Measurements from ENCODE around the gene HADHB.
A peak's percentile ranks its signal among the peaks of the same experiment; 100 is the strongest.
"Not testable (repeated sequence)": the region's sequence is repeated elsewhere in the genome, so short reads cannot be mapped to it uniquely, and the experiment has no call there.

Gene HADHB

DNA sequence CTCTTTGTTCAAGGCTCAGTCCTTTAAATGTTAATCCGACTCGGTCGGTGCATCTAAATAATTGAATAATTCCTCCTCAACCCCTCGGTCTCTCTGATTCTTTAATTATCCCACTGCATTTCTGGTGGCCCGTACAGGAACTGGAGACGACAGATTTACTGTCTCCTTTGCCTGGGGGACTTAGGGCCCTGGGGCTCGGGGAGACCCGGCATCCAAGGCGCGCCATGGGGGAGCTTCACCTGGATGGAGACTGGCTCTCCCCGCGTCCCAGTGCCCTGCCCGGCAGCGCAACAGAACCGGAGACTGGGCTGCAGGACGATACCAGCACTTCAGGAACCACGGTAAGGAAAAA lies 53.5 kb downstream of the HADHB start:
- peak in 1 of 4 experiments; percentile 7 for DNase-seq

DNA sequence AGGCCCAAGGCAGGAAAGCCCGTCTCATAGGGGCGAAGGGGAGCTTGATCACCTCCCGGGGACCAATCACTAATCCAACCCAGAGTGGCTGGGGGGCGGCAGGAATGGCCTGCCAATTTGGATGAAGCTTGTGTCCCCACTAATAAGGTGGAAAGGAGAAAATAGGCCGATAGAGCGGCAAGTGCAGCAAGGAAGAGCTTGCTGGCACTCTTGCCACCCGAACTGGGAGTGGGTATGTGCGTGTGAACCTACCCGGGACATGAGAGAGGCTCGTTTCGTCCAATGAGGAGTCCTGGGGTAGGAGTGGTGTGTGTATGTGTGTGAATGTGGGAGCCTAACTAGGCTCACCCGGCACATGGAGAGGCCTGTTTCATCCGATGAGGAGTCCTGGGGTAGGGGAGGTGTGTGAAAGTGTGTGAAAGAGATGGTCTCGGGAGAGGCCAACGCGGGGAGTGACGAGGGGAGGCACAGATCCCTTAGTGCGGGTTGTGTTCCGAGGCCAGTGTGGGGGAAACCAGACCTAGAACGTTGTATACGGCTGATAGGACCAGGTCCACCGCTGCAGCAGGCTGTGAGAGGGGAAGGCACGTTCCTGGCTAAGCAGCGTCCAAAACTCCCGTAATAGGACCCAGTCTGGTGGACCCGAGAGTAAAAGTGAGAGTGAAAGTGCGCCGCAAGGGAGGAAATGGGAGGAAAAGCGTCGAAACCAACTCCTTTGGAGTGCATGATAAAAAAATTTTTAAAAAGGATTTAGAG lies 54.1 kb downstream of the HADHB start:
- peak; percentile 40 to 56 (median 52) for DNase-seq

DNA sequence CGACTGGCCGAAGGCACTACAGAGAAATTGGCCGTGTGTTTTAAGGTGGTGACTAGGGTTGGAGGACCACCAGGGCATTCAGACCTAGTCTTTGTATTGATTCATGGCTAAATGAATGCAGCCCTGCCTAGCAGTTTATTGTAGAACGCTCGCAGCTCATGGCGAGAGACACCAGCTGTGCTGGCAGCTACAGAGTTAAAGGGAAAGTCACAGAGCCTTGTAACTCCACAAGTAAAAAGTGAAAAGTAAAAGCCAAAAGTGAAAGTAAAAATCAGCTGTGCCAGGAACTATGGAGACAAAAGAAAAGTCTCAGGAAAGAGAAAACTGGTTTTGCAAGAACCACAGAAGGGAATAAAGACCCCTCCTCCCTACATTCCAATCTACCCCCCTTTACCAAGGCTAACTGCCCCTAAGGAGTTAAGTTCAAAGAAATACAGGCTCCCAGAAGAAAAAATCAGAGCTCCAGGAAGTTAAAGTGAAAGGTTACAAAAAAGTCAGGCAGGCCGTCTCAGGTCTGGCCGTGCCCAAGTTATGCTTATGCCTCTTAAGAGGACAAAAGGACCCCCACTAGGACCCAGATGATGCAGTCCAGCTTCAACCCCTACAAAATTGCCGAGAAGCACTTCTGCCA lies 54.8 kb downstream of the HADHB start:
- DNase-seq = peak; percentile 8 to 51 (median 36)

DNA sequence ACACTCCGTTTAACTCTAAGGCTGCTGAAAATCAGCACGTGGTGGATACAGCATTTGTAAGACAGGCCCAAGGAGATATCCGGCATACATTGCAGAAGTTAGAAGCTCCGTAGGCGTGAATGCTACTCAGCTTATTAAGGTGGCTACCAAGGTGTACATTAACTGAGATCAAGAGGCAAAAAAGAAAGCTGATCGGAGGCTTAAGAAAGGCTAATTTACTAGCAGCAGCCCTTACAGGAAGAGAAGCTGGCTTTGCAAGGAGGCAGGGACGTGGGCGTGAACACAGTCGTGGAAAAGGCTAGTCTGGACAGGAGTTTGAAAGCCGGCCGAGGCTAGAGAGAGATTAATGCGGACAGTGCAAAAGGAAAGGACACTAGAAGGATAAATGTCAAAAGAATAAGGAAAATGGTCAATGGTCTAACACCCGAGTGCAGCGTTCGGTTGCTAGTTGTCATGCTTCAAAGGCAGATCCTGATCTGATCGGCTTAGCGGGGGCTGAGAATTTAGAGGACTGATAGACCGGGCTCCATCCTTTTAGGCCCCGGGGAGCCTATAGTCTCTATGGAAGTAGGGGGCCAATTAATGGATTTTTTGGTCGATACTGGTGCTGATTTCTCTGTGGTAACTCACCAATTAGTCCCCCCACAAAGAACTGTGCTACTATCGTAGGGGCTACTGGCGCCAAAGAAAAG lies 55.6 kb downstream of the HADHB start:
- DNase-seq = peak; percentile 33 to 65 (median 59)

DNA sequence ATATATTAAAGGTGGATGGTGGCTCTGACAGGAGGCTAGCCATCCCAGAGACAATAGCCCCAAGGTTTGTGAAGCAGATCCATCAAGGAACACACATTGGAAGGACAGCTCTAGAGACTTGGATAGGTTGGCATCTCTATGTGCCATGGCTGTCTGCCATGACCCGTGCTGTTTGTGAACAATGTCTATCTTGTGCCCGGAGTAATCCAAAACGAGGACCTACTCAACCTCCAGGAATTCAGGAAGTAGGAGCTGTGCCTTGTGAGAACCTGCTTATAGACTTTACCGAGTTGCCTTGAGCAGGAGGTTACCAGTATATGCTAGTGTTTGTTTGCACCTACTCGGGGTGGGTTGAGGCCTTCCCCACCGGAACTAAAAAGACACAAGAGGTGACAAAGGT lies 58.1 kb downstream of the HADHB start:
- DNase-seq = no peak

DNA sequence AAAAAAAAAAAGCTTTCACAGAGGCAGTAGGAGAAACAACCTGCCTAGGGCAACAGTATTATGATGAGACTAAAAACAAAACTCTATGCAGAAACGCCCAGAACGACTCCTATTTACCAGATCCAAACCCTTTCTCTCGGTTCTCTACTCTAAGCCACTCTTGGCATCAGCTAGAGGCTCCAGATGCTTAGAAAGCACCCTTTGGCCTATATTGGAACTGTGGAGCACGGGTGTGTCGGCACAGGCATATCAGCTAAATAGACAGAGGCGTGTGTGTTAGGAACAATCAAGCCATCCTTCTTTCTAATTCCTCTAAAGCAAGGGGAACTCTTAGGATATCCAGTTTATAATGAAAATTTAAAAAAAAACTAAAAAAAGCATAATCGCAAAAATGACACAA lies 60.4 kb downstream of the HADHB start:
- DNase-seq = not testable (repeated sequence)

DNA sequence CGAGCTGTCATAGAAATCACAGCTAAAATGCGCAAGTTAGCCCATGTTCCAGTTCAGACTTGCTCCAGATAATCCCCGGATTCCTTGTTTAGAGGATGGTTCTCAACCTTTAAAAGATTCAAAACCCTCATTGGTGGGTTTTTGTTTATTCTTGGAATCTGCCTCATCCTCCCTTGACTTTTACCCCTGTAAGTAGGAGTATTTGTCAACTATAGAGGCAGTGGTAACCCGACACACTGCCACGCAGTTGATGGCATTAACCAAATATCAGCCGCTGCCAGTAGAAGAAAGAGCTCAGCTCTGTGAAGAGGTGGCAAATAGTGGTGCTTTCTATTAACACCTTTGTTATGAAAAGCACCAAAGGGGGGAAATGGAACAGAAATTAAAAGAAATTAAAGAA lies 60.8 kb downstream of the HADHB start:
- no peak for DNase-seq

DNA sequence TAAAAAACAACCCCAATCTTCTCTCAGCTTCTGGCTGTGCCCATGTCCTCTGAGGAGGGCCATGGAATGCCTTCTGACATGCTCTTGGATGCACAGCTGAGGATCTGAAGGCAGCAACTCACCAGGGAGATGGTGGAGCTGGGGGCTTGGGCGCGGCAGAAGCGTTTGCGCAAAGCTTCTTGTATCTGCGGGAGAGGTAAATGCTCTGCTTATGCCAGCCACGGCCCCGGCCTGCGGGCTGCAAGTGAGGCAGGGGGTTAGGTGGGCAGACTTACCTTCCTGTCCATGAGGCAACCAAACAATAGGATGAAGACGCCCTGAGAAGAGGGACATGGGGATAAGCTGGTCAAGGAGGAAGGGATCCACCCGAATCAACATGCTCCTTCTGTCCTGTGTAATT lies 65.2 kb downstream of the HADHB start:
- DNase-seq = no peak

DNA sequence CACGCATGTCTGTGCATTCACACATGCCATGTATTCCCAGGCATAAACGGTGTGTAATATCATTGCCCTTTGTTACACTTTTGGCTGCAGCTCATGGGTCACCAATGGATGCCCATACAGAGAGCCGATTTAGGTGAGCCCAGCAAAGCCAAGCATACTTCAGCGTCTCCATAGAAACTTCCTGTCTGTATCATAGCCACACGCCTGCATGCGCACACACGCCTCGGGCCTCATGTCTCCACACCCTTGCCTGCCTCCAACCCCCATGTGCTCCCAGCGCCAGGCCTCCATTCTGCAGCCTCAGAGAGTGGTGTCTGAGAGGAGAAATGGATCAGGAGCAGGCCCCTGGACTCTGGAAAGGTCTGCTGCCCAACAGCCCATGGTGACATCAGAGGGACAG lies 67.7 kb downstream of the HADHB start:
- DNase-seq = no peak

DNA sequence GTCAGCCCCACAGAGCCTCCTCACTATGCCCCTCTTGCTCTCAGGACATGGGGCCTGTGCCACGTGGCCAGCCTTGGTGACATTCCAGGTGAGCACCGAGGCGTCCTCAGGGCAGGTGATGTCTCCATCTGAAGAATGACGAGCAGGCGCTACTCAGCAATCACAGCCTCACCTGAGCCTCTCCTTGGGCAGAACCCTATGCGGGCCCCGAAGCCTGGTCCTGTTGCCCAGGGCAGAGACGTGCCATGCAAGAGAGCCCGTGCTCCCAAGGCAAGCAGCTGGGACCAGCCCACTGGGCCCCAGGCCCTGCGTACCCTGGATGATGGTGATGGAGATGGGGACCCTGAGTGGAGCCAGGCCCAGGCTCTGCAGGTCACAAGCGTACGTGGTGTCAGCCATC lies 68.7 kb downstream of the HADHB start:
- DNase-seq = no peak

DNA sequence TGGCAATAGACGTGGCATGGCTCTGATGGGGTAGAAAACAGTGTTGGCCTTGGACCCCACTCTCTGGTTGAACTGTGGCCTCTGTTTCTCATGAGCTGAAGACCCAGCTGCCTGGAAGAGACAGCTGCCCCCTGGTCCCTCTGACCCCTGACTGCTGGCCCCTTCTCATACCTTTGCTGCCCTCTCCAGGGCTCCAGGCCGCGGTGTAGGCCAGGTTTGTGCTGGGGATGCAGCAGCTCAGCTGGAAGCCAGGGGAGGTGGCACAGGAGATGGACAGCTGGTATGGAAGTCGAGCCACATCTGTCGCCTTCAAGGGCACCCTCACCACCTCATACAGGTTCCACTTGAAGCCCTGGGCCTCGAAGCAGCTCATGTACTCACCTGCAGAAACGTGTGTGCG lies 69.5 kb downstream of the HADHB start:
- no peak for DNase-seq

DNA sequence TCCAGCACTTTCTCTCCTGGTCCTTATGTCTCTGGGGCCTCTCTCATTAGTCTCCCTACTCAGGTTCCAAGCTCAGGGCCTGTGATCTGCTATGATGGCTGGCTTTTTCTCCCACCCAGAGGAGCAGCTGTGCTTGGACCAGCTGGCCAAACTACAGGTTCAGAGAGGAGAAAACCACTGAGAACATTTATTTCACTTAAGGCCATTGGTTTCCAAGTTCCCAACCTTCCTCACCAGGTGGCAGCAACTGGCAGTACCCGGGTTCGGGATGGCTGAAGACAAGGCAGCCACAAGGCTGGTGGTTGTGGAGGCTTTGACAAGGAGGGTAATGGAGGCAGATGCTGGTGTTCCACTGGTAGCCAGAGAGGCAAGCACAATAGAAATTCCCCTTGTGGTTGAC lies 71.3 kb downstream of the HADHB start:
- no peak for DNase-seq

DNA sequence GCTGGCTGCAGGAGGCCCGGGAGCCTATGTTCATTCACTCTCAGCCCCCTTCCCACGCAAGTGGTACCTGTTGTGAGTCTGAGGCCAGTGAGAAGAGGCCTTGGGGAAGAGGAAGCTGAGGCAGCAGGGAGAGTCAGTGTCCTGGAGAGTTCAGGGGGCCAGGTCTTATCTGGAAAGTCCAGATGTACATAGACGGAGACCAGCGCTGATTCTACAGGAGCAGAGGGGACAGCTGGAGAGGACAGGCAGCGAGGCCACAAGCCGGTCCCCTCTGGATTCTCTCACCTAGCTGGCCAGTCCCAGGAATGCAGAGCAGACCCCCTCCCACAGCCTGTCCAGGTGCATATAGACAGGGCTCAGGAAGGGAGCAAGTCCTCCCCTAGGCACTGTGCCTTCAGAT lies 72.1 kb downstream of the HADHB start:
- no peak for DNase-seq

DNA sequence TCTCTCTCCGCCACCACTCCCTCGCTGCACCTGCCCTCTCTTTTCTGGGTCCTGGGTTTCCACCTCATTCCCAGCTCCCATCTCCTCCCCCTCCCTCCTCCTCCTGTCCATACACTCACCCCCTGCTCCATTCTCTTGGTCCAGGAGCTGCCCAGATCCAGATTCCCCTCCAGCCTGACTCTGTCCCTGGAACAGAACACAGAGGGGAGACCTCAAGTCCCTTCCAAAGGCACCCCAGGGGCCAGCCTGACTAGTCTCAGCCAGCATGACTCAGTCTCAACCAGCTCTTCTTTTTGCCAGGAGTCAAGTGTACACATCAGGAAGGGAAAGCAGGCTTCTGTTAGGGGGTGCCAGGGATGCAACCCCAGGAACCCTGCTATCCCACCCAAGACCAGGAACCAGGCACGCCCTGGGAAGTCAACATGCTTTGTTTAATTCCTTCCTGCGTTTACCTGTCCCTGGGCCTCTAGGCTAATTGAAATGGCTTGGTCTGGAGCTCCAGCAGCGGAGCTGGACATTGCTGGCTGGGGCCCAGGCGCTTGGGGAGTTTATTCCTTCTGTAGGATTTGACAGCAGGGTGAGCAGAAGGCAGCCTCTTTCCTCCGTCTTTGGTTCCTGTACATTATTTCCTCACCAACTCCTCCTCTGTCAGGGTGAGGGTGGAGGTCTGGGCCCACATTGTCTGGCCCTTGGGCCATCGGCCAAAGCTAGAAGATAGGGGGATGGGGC lies 72.8 kb downstream of the HADHB start:
- DNase-seq = no peak

DNA sequence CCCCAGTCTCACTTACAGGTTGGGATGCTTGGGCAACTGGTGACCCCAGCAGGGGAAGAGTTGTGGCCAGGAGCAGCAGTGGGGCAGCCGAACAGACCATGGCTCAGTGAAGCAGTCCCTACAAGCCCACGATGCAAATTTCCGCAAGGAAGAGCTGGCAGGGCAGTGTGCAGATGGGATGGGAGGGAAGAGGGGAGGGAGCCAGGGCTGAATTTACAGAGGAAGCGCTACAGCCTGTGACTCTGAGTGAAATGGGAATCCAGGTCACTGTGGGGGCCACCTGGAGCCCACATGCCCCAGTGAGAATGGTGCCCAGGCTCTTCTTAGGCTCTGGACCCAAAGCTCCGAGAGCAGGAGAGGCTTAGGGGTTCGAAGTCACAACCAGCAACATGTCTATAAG lies 74.2 kb downstream of the HADHB start:
- no peak for DNase-seq

DNA sequence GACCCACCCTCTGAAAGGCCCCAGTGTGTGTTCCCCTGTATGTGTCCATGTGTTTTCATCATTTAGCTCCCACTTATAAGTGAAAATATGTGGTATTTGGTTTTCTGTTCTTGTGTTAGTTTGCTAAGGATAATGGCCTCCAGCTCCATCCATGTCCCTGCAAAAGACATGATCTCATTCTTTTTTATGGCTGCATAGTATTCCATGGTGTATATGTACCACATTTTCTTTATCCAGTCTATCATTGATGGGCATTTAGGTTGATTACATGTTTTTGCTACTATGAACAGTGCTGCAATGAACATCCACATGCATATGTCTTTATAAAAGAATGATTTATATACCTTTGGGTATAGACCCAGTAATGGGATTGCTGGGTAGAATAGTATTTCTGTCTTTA lies 79.7 kb downstream of the HADHB start:
- DNase-seq = not testable (repeated sequence)

DNA sequence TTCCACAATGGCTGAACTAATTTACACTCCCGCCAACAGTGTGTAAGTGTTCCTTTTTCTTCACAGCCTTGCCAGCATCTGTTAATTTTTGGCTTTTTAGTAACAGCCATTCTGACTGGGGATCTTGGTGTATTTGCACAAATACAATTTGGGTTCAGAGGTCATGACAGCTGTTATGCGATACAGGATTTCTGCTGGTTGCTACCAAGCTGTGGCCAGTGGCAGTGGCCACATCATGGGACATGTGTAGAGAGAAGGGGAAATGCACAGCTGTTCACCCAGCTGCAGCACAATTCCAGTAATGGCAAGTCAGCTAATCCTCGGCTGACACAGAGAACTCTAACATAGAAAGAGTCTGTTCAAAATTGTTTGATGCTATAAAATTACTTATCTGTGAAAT lies 80.2 kb downstream of the HADHB start:
- peak; percentile 45 to 69 (median 60) for DNase-seq

DNA sequence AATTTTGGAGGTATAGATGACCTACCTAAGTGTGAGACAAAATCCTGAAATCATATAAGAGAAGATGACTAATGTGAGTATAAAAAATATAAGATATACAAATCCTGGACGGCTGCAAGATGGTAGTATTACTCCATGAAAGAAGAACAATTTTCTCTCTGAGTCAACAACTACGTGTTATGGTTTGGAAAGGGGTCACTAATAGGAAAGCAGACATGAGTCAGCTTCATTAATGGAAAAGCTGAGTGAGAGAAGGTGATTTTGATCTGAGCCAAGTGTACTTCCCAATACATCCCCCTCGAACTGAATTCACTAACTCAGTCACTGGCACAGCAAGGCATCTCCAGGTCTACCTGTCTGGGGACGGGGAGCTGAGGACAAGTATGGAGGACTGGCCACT lies 81.1 kb downstream of the HADHB start:
- no peak for DNase-seq

DNA sequence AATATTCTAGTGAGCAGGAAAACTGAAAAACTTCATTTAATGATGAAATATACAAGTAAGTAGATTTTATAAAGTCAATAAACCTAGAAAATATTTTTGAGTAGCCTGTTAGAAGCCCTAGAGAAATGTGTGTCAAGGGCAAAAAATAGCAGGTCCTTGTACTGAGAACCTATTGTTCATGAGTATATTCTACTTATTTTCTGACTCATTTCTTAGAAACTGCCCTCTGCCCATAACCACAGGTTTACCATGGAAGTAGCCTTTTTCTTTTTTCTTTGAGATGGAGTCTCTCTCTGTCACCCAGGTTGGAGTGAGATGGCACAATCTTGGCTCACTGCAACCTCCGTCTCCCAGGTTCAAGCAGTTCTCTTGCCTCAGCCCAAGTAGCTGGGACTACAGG lies 81.8 kb downstream of the HADHB start:
- no peak for DNase-seq

DNA sequence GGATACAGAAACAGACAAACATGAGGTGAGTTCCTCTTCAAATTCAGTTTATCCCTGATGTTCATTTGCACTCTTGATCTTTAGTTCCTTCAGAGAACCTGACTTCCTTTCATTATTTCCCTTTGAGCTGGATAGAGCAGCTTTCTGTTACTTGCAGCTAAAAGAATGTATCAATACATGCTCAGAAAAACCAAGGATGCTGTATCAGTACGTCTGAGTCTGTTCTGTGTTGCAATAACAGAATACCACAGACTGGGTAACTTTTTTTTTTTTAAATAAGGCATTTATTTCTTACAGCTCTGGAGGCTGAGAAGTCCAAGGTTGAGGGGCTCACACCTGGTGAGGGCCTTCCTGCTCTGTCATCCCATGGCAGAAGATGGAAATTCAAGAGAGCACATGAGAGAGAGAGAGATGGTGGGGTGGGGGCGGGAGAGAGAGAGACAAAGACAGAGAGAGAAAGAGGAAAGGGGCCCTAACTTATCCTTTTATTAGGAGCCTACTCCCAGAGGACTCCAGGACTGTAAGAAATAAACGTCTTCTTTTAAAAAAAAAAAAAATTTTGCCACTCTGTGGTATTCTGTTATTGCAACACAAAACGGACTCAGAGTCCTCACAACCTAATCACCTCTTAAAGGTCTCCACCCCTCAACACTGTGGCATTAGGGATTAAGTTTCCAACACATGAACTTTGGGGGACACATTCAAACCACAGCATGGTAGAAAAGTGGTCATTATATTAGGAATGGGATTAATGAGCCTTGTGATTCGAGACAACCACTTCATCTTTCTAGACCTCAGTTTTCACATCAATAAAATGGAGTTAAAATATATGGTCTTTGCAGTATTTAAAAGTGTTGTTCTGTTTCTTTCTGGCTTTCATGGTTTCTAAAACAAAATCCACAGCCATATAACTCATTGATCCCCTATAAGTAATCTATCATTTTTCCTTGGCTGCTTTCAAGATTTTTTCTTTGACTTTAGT lies 82.8 kb downstream of the HADHB start:
- DNase-seq = peak in 1 of 4 experiments; percentile 10

DNA sequence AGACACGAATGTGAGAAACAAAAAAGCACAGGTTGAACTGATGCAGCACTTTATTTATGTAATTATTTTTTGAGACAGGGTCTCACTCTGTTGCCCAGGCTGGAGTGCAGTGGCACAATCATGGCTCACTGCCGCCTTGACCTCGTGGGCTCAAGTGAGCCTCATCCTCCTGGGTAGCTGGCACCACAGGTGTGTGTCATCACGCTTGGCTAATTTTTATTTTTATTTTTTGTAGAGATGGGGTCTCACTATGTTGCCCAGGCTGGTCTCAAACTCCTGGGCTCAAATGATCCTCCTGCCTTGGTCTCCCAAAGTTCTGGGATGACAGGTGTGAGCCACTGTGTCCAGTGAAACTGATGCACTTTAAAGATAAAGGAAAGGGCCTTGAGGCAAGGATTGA lies 84.3 kb downstream of the HADHB start:
- not testable (repeated sequence) for DNase-seq

DNA sequence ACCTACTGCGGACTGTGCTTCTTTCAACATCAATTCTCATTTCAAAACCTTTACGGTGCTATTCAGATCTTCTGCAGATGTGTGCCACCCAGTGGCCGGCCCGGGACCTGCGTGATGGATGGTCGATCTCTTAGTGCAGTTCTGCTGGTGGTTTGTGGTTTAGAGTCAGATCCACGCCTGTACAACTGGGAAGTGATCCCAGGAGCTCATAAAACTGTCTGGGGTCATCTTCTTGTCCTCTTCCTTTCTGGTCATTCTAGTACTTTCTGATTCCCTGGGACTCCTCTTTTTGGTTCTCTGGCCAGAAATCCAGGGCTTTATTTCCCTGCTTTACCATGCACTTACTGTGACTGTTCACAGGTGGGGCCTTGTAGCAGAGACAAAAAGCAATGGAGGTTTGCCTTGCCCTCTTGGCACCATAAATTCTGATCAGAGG lies 85.4 kb downstream of the HADHB start:
- peak; percentile 90 to 95 (median 92) for DNase-seq

All from suppressor macrophage (primary cell).